Peyer's patch (tissue), 4 donors: ENCODE results near the gene NEURL2.

Experiments used
- POLR2A ChIP-seq, 2 donors: fragments of 450-650 bp; IDR thresholded peaks; one replicate each; pipeline ENCODE4 v1.5.1; 2017; ENCODE audit warnings: antibody characterized with exemption in 2 of 2, mild to moderate bottlenecking in 2 of 2, moderate library complexity in 2 of 2
- TF ChIP-seq, protein P1 (sequence below), 6 experiments: fragments of 450-650 bp in 4 of 6; fragments of 200-600 bp in 2 of 6; sonication (generic) in 1 of 6; IDR thresholded peaks; one replicate each; pipeline ENCODE4 v1.5.1; 2017 to 2019; ENCODE audit warnings: antibody characterized with exemption in 6 of 6, mild to moderate bottlenecking in 3 of 6, moderate library complexity in 1 of 6

- TF ChIP-seq, protein P1, sequence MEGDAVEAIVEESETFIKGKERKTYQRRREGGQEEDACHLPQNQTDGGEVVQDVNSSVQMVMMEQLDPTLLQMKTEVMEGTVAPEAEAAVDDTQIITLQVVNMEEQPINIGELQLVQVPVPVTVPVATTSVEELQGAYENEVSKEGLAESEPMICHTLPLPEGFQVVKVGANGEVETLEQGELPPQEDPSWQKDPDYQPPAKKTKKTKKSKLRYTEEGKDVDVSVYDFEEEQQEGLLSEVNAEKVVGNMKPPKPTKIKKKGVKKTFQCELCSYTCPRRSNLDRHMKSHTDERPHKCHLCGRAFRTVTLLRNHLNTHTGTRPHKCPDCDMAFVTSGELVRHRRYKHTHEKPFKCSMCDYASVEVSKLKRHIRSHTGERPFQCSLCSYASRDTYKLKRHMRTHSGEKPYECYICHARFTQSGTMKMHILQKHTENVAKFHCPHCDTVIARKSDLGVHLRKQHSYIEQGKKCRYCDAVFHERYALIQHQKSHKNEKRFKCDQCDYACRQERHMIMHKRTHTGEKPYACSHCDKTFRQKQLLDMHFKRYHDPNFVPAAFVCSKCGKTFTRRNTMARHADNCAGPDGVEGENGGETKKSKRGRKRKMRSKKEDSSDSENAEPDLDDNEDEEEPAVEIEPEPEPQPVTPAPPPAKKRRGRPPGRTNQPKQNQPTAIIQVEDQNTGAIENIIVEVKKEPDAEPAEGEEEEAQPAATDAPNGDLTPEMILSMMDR (IDR thresholded peaks at IDR 0.05), result no peak
- TF ChIP-seq POLR2A (IDR thresholded peaks at IDR 0.05), result no peak
Measured at GRCh38 chr20:45898285-45898684, 7.3 kb upstream of the NEURL2 start.
